Stomach (tissue), 4 donors: Measurements from ENCODE around the gene SPN.

Experiments
- POLR2AphosphoS5 ChIP-seq, 3 donors: sonication (generic); formaldehyde crosslinking; IDR thresholded peaks; one replicate each; pipeline ENCODE4 v1.6.1; 2016; ENCODE audit warnings: antibody characterized with exemption in 3 of 3
- TF ChIP-seq, protein P1 (sequence below), 7 experiments: fragments of 450-650 bp in 4 of 7; fragments of 200-600 bp in 3 of 7; sonication (generic) in 3 of 7; IDR thresholded peaks; one replicate each; pipeline ENCODE4 v1.5.1; 2016 to 2019; ENCODE audit warnings: antibody characterized with exemption in 7 of 7, control low read depth in 2 of 7, mild to moderate bottlenecking in 1 of 7

DNA sequence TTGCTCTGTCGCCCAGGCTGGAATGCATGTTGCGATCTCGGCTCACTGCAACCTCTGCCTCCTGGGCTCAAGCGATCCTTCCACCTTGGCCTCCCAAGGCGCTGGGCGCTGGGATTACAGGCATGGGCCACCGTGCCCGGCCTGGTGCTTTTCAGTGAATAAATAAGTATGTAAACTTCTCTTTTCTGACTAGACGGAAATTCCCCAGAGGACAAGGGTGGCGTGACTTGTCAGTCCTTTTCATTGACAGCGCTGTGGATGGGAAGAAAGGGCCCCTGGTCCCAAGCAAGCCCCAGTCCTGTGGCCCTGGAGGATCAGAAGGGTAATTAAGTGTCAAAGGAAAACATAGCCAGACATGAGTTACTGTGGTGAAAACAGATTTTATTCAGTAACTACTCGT, 9.6 kb upstream of the SPN start:
- no peak for TF ChIP-seq POLR2AphosphoS5 (IDR thresholded peaks at IDR 0.05)
- TF ChIP-seq, protein P1, sequence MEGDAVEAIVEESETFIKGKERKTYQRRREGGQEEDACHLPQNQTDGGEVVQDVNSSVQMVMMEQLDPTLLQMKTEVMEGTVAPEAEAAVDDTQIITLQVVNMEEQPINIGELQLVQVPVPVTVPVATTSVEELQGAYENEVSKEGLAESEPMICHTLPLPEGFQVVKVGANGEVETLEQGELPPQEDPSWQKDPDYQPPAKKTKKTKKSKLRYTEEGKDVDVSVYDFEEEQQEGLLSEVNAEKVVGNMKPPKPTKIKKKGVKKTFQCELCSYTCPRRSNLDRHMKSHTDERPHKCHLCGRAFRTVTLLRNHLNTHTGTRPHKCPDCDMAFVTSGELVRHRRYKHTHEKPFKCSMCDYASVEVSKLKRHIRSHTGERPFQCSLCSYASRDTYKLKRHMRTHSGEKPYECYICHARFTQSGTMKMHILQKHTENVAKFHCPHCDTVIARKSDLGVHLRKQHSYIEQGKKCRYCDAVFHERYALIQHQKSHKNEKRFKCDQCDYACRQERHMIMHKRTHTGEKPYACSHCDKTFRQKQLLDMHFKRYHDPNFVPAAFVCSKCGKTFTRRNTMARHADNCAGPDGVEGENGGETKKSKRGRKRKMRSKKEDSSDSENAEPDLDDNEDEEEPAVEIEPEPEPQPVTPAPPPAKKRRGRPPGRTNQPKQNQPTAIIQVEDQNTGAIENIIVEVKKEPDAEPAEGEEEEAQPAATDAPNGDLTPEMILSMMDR (IDR thresholded peaks at IDR 0.05) = no peak
